RPMI7951 (cell line): ENCODE results near the gene RPL10. TPM values are rescaled to one million over a fixed set of nuclear protein-coding genes. Genes with fewer than 3 reads are reported as not detected.

Experiments used
- DNase-seq: peaks from one replicate; pipeline ENCODE4 v3.0.0-alpha.2; 2012; ENCODE audit warnings: low read depth
- total RNA-seq: library from RNA; depleted of rRNA; stranded (reverse); fragments of >200 nt; shearing (Covaris generic); gene quantifications from 2 replicates; pipeline ENCODE4 v1.2.3, GENCODE V29; 2014

Gene RPL10
- total RNA-seq, 1 experiment from 2014 or later, result 2,378 TPM

DNA sequence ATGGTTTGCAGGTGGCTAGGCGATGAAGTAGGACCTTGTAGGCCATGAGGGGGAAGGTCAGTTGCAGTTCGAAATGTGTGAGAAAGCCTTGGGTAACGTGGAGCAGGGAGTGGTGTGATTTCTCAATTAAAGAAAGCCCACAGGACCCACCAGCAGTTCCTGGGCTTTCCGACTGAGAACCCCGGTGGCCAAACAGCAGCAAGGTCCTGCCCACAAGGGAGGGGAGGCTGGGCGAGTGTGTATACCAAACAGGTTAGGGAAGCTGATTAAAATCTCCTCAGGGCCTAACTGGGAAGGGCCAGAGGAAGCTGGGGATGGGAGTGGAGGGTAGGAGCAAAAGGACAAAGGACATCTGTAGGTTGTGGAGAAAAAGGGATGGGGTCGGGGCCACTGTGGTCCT lies 32.7 kb downstream of the RPL10 start:
- no peak for DNase-seq

DNA sequence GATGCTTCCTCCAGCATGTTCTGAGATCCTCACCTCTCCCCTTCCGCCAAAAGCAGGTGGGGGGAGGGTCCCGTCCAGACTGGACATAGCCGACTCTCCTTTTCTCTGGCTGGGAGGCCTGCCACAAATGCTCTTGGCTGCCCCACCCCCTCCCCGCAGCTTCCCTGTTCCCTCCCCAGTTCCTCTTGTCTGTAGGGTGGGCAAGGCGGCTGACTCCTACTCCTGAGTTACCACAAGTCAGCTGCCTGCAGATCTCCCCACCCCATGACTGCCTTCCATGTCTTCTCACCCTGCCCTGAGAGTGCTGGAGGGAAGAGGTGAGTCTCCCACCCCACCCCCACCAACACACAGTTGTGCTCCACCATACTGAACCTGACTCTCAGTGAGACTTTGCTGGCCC lies 33.2 kb downstream of the RPL10 start:
- DNase-seq, result no peak

DNA sequence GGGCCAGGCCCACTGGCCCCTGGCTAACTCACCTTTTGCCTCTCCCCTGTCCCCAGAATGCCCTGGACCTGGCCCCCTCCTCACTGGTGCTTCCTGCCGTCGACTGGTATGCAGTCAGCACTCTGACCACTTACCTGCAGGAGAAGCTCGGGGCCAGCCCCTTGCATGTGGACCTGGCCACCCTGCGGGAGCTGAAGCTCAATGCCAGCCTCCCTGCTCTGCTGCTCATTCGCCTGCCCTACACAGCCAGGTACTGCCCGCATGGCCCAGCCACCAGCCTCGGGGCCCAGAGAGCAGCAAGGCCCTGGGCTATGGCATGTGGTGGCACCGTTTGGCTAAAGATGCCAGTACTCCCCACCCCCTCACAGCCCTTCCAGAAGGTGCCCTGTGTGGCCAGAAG lies 34.0 kb downstream of the RPL10 start:
- DNase-seq, result no peak

DNA sequence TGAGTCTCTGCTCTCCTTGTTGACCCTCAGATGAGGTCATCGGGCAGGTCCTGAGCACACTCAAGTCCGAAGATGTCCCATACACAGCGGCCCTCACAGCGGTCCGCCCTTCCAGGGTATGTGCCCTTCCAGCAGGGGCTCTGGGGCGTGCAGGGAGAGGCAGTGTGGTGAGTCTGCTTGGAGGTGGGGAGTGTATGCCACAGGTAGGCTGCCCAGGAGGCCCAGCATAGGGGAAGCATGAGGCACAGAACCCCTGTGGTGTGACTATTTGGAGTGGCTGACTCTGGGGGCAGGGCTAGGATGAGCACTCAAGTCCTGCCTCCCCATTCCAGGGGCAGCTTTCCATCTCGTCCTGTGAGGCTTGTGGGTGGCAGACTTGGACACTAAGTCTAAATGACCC lies 35.4 kb downstream of the RPL10 start:
- DNase-seq, result no peak

DNA sequence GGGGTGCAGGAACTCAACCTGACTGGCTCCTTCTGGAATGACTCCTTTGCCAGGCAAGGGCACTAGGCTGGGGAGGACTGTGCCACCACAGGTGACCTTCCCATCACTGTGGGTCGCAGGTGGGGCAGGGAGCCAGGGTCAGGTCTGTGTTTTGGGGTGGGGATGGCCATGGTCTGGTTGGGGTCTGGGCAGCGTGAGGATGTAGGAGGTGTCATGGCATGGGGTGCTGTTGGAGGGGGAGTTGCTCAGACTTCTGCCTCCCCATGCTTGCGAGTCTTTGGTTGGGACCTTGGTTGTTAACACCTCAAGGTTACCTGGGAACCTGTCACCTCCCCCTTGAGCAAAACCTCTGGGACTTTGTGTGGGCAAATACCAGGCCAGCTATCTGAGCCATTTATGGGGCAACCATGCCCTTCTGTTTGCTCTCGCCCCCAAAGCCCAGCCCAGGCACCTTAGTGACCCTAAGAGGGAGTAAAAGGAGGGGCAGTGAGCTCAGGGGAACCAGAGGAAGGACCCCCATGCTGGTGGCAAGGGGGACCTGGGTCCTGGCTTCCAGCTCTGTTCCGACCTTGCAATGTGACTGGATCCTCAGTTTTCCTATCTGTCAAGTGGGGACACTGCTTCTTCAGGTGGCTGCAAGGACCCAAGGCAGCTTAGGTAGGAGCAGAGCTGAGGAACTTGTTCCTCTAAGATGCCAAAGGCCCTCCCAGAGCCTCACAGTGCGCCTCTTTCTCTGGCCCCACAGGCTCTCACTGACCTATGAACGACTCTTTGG lies 36.4 kb downstream of the RPL10 start:
- no peak for DNase-seq

DNA sequence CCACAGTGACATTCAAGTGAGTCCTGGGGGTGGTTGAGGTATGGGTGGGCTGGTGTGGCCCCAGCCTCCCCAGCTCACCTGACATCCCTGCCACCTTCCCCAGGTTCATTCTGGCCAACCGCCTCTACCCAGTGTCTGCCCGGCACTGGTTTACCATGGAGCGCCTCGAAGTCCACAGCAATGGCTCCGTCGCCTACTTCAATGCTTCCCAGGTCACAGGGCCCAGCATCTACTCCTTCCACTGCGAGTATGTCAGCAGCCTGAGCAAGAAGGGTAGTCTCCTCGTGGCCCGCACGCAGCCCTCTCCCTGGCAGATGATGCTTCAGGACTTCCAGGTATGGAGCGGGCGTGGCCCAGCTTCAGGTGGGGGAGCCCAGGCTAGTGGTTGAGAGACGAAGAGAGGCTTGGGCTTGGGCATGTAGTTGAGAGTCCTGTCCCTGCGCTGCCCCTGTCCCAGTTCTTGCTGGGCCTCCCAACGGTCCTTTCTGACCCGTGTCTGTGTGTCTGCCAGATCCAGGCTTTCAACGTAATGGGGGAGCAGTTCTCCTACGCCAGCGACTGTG lies 37.1 kb downstream of the RPL10 start:
- no peak for DNase-seq

DNA sequence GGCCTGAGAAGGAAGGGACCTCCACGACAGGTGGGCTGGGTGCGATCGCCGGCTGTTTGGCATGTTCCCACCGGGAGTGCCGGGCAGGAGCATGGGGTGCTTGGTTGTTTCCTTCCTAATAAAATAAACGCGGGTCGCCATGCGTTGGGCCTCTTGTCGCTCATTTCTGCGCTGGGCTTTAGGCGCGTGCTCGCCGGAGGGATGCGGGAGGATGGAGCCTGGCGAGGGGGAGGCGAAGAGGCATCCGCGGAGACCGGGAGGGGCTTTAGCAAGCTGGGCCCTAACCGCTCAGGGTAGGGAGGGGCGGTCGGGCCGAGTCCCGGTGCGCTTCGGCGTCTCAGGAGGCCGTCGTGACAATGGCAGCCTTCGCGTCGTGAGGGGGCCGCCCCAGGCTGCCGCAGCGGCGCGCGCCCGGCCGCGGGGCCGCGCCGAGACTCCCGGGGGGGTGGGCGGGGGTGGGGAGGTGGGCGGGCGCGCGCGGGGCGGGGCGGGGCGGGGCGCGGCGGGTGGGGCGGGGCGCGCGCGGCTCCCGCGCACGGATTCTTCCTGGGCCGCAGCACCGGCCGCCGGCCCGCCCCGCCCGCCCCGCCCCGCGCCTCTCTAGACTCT lies 38.3 kb downstream of the RPL10 start:
- DNase-seq, result peak; percentile 47

DNA sequence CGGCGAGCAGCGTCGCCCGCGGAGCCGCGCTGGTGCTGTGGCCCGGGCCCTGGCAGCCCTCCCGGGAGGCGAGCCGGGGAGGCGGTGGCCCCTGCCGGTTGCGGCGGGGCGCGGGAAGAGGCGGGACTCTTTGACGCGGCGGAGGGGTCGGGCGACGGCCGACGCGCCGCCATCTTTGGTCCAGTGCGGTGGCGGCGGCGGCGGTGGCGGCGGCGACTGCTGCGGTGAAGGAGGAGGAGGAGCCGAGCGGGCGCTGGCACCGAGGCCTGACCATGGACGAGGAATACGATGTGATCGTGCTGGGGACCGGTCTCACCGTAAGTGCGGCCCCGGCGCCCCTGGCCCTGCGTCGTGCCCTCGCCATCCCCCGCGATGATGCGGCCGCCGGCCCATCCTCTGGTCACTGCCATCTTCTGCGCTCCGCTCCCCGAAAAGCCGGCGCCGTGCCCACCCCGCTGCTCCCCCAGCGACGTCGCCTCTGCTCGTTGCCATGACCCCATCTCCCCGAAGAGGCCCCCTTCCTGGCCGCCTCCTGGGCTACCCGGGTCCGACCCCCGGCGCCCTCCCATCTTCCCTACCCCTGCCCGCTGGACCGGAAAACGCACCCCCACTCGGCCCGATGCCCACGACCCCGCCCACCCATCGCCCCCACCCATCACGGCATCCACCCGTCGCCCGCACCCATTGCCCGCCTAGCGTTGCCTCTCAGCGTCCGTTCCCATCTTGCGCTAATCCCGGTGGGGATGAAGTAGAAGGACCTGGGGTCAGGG lies 39.0 kb downstream of the RPL10 start, which contains the start of gene GDI1:
GDI1 (plus strand) TSS at position 172 of the 770 bp plus-strand sequence; CDS start at position 273, 101 bp downstream.
- DNase-seq, result peak; percentile 58

DNA sequence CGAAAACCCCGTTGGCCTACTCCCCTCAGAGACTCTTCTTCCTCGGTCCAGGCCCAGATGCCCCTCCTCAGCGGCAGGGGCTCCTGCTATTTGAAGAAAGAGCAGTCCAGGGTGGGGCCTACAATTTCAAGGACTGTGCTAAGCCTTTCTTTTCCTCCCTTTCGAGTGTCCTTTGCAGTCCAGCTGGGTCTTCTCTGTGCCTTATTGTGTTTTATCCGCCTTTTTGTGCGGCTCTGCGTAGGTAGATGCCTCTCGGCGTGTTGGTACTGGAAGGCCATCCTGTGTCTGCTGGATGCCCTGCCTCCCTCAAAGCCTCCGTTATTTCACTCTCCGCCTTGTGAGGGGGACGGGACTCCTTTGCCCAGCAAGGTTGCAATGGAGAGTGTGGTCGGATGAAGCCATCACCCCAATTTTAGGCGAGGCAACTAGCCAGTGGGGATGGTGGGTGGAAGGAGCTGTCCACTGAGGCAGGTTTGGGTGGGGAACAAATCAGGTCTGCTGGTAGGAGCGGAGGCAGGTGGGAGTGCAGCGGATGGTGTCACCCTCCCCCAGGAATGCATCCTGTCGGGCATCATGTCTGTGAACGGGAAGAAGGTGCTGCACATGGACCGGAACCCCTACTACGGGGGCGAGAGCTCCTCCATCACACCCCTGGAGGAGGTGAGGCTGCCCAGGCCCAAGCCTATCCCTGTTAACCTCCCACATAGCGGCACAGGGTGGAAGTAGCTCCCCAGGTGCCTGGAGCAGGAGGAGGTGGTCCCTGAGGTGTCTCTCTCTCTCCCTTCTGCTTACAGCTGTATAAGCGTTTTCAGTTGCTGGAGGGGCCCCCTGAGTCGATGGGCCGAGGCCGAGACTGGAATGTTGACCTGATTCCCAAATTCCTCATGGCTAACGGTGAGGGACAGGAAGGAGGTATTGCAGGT lies 40.1 kb downstream of the RPL10 start:
- no peak for DNase-seq

DNA sequence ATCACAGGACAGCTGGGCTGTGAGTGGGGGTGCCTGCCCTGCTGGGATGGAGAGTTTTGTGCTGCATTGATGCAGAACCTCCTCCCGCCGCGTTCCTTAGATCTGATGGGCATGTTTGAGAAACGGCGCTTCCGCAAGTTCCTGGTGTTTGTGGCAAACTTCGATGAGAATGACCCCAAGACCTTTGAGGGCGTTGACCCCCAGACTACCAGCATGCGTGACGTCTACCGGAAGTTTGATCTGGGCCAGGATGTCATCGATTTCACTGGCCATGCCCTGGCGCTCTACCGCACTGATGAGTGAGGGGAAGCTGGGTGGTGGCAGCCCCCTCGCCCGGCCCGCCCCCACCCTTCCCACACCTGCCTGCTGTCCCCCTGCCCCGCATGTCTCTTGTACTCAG lies 41.7 kb downstream of the RPL10 start:
- DNase-seq, result no peak

DNA sequence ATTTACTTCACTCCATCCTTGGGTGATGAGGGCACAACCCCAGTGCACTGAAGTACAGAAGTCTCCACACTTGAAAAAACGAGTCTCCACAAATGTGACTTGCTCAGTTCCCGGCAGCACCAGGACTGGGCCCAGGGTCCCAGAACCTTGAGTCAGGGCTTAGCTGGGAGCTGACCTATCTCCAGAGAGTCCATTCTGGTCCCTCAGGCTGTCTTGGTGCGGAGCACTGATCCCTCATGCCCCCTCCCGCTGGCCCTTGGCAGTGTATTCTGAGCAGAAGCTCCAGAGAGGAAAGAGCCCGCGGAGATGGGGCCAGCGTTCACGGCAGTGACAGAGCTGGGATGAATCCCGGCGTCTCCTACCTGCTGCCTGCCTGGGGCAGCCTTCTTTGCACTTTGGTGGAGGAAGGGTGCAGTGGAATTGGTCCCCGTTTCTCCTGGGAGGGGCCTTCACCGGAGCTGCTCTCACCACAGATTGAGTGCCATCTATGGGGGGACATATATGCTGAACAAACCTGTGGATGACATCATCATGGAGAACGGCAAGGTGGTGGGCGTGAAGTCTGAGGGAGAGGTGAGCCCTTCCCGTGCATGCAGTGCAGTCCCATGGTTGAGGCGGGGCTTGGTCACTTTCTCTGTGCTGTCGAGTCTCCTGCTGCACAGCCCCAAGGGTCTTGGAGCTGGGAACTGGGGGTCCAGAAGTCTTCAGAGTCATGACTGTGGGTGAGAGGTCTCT lies 42.6 kb downstream of the RPL10 start:
- no peak for DNase-seq

DNA sequence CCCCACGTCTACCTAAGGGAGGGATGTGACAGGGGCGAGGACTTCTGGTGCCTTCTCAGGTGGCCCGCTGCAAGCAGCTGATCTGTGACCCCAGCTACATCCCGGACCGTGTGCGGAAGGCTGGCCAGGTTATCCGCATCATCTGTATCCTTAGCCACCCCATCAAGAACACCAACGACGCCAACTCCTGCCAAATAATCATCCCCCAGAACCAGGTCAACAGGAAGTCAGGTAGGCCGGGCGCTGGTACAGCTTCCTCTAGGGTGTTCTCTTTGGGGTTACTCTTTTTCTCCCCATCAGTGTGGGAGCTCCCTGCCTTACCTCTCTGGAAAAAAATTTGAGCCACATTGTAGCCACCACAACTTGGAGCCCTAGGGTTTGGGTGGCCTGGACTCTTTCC lies 43.4 kb downstream of the RPL10 start:
- no peak for DNase-seq

DNA sequence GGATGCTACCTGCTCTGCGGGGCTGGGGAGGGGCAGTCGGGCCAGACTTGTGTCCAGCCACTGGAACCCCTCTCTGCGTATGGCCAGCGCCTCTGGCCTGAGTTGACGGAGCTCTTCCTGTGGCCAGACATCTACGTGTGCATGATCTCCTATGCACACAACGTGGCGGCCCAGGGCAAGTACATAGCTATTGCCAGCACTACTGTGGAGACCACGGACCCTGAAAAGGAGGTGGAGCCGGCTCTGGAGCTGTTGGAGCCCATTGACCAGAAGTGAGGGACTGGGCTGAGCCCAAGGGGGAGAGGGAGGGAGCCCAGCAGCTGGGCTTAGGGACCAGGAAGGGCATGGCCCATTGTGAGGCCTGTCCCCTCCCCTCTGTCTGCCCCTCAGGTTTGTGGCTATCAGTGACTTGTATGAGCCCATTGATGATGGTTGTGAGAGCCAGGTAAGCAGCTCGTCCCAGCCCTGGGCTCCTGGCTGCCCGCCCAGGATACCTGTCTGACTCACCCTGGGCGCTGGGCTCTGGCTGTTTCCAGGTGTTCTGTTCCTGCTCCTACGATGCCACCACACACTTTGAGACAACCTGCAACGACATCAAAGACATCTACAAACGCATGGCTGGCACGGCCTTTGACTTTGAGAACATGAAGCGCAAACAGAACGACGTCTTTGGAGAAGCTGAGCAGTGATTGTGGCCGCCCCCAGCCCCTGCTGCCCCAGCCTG lies 44.0 kb downstream of the RPL10 start:
- no peak for DNase-seq

DNA sequence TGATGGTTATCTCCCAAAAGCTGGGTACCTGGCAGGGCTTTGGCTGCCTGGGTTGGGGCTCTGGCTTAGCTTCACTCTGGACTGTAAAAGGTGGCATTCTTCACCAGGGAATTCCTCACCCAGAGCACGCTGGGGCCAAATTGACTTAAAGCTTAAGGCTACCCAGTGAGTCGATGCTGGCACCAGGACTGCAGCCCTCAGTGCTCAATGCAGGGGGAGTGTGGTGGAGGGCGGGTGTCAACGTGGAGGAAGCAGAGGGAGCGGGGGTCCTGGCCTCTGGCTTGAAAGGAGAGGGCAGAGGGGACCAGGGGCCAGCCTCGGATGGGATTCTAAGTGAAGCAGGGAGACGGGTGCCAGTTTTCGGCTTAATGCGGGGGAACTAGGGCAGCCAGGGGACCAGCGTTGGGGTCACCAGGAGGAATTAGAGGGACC lies 45.3 kb downstream of the RPL10 start:
- peak; percentile 2 for DNase-seq

DNA sequence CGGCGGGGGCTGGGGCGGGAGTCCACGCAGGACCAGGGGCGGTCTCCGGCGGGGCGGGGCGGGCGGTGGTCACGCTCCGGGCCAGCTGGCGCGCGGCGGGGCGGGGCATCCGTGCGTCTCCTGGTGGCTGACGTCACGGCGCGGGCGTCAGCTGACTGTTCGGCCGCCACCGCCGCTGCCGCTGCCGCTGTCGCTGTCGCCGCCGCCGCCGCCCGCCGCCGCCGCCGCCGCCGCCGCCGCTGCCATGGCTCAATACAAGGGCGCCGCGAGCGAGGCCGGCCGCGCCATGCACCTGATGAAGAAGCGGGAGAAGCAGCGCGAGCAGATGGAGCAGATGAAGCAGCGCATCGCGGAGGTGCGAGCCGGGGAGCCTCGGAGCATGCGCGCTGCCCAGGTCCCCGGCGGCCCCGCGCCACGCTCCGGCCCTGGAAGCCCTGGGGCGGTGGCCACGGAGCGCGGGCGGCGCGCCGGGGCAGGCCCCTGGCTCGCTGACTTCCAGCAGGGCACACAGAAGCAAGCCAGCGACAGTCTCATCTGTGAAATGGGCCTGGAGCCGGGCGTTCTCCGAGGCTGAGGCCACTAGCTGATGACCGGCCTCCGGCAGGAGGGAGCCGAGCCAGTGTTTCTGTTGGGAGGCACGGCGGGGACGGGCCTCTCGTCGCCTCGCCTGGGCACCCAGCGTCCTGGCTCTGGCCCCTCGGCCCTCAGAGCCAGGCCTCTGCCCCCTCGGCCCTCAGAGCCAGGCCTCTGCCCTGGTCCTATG lies 46.0 kb downstream of the RPL10 start, which contains the start of gene FAM50A:
FAM50A (plus strand) TSS at position 150 of the 763 bp plus-strand sequence; CDS start at position 245, 95 bp downstream.
- peak; percentile 60 for DNase-seq

DNA sequence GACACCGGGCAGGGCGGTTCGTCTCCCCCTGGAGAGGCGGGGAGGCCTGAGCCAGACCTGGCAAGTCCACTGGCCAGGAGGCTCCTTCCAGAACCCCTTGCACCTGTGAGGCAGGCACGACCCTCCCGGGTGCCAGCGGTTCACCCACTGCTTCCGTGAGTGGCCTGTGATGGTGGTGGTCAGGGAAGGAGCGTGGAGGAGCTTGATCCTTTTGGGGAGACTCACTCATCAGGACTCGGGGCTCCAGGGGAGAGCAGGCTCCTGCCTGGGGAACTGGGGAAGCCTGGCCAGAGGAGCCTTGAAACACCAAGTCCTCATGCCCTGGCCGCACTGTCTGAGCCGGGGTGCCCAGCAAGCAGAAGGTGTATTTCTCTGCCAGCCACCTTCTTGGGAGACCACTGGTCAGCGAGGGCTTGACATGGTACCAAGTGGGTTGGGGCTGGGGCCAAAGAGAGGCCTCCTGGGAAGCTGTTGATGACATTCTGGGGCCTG lies 46.6 kb downstream of the RPL10 start:
- DNase-seq, result no peak

DNA sequence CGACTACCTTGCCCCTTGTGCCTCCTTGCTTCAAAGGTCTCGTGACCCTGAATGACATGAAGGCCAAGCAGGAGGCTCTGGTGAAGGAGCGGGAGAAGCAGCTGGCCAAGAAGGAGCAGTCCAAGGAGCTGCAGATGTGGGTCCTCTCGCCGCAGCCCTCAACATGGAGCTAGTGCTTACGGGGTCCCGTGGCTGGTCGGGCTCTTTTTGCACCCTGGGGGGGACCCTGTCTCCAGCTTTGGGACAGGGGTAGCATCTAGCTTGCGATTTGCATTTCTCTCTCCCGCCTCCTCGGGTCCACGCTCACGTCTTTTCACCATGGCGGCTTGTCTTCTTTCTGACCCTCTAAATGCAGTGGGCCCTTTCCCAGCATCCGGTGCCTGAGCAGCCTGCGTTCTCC lies 47.6 kb downstream of the RPL10 start:
- no peak for DNase-seq

DNA sequence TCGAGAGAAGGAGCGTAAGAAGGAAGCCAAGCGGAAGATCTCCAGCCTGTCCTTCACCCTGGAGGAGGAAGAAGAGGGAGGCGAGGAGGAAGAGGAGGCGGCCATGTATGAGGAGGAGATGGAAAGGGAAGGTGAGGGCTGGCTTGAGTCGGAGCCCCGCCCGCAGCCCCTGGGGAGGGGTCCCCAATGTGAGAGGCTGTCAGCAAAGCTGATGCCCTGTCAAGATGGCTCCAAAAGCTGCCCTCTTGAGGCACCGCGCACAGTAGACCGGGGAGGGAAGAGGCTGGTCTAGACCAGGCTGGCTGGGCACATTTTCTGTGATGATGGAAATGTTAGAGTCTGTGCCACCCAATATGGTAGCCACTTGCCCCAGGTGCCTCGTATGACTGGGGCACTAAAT lies 48.3 kb downstream of the RPL10 start:
- DNase-seq, result no peak

DNA sequence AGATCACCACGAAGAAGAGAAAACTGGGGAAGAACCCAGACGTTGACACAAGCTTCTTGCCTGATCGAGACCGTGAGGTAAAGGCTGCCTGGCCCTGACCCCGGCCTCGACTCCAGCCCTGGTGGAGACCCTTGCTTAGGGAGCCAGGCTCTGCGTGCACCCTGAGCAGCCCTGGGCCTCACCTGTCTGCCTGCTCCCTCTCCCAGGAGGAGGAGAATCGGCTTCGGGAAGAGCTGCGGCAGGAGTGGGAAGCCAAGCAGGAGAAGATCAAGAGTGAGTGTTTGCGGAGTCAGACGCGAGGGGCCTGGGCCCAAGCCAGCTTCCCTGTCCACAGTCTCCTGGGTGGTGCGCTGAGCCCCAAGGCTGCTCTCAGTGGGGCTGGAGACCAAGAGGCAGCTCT lies 50.3 kb downstream of the RPL10 start:
- no peak for DNase-seq
